IPS-15b (cell line): ENCODE measurements around the gene KRTCAP2.

Source experiments
- H3K27me3 ChIP-seq: one replicate; pipeline ENCODE4 v1.6.1; 2013; ENCODE audit warnings: low read length; ENCODE audit not compliant: control insufficient read depth, insufficient read depth
- H3K36me3 ChIP-seq: one replicate; pipeline ENCODE4 v1.6.1; 2013; ENCODE audit warnings: low read length; ENCODE audit not compliant: control insufficient read depth, insufficient read depth
- H3K4me1 ChIP-seq: one replicate; pipeline ENCODE4 v1.6.1; 2013; ENCODE audit warnings: mild to moderate bottlenecking, low read length; ENCODE audit not compliant: control insufficient read depth, insufficient read depth
- H3K4me3 ChIP-seq: one replicate; pipeline ENCODE4 v1.5.1; 2013; ENCODE audit warnings: low read depth, low read length
- H3K9ac ChIP-seq: one replicate; pipeline ENCODE4 v1.6.1; 2013; ENCODE audit warnings: low read depth, mild to moderate bottlenecking, low read length
- H3K9me3 ChIP-seq: one replicate; pipeline ENCODE4 v1.6.1; 2013; ENCODE audit warnings: mild to moderate bottlenecking, low read length; ENCODE audit not compliant: control insufficient read depth, insufficient read depth

KRTCAP2 gene

DNA sequence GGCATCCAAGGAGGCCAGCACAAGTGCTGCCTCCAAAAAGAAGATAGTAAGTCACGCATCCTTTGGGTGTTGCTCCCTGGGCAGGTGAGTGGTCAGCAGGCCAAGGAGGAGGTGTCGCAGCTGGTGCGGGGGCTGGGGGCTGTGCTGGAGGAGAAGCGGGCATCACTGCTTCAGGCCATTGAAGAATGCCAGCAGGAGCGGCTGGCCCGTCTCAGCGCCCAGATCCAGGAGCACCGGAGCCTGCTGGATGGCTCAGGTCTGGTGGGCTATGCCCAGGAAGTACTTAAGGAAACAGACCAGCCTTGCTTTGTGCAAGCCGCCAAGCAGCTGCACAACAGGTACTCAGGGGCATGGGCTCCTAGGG is 4.8 kb upstream of the KRTCAP2 start:
- no peak overlapping the region for H3K9ac ChIP-seq
- H3K9me3 ChIP-seq = no peaks in the 10 kb centered on the region
- peaks cover 32% of the 10 kb centered on the region for H3K36me3 ChIP-seq
- H3K27me3 ChIP-seq = no peaks in the 10 kb centered on the region
- H3K4me3 ChIP-seq = no peak overlapping the region
- peaks cover 4% of the 10 kb centered on the region for H3K4me1 ChIP-seq

DNA sequence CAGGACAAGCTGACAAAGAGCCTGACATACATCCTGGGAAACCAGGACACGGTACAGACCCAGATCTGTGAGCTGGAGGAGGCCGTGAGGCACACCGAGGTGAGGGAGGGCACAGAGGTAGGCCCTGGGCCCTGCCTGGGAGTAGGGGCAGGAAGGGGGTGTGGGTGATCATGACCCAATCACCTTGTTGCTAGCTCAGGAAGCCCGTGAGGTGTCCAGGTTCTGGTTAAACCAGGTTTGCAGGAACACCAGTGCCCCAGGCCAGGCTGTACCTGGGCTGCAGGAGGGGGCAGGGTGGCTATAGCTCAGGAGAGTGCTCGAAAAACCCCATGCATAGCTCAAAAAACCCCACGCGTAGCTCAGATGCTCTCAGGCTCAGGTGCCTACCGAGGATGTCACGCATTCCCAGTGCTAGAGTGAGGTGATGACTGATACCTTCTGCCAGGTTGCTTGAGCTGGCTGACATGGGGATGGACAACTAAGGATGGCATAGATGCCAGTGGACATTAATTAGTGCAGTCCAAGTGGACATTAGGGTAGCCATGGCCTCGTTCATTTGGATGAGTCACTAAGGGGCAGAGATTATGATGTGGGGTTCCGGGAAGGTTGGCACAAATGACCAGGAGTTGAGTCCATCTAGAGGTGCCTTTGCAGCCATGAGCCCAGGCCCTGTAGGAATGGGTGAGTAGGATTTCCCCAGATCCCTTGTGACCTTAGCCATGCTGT is 4.3 kb upstream of the KRTCAP2 start:
- no peak overlapping the region for H3K9ac ChIP-seq
- no peak overlapping the region for H3K4me3 ChIP-seq
- H3K36me3 ChIP-seq = peaks cover 32% of the 10 kb centered on the region
- no peaks in the 10 kb centered on the region for H3K9me3 ChIP-seq
- H3K4me1 ChIP-seq = peaks cover 4% of the 10 kb centered on the region
- H3K27me3 ChIP-seq = no peaks in the 10 kb centered on the region

DNA sequence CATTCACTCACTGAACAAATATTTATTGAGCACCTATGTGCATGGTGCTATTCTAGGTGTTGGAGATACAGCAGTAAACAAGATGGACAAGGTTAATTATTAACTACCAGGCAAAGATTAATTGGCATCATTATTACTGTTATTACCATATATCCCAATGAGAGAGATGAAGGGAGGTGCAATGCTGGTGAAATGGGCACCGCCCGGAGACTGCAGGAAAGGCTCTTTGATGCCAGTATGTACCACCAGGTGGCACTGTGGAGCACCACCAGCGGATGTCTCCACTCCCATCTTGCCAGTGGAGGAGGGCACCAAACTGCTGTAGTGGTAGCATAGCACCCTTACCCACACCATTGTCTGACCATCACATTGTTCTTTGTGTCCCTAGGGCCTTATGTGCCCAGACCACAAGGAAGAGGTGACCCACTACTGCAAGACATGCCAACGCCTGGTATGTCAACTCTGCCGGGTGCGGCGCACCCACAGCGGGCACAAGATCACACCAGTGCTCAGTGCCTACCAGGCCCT is 3.5 kb upstream of the KRTCAP2 start:
- Histone ChIP-seq H3K4me1 (peaks cover 4% of the 10 kb centered on the region), H3K36me3 (peaks cover 32% of the 10 kb centered on the region), H3K27me3 (no peaks in the 10 kb centered on the region), H3K4me3 (no peak overlapping the region), H3K9ac (no peak overlapping the region), H3K9me3 (no peaks in the 10 kb centered on the region)

DNA sequence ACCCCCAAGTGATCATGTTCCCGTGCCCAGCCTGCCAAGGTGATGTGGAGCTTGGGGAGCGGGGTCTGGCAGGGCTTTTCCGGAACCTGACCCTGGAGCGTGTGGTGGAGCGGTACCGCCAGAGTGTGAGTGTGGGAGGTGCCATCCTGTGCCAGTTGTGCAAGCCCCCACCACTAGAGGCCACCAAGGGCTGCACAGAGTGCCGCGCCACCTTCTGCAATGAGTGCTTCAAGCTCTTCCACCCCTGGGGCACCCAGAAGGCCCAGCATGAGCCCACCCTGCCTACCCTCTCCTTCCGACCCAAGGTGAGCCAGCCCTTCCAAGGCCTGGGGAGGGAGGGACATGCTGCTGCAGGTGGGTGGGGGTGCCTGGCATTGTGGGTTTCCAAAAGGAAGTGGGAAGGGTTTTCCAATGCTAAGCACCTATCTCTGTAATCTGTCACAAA is 2.8 kb upstream of the KRTCAP2 start:
- H3K9ac ChIP-seq = no peak overlapping the region
- H3K36me3 ChIP-seq = peaks cover 32% of the 10 kb centered on the region
- no peaks in the 10 kb centered on the region for H3K9me3 ChIP-seq
- no peaks in the 10 kb centered on the region for H3K27me3 ChIP-seq
- peaks cover 4% of the 10 kb centered on the region for H3K4me1 ChIP-seq
- no peak overlapping the region for H3K4me3 ChIP-seq

DNA sequence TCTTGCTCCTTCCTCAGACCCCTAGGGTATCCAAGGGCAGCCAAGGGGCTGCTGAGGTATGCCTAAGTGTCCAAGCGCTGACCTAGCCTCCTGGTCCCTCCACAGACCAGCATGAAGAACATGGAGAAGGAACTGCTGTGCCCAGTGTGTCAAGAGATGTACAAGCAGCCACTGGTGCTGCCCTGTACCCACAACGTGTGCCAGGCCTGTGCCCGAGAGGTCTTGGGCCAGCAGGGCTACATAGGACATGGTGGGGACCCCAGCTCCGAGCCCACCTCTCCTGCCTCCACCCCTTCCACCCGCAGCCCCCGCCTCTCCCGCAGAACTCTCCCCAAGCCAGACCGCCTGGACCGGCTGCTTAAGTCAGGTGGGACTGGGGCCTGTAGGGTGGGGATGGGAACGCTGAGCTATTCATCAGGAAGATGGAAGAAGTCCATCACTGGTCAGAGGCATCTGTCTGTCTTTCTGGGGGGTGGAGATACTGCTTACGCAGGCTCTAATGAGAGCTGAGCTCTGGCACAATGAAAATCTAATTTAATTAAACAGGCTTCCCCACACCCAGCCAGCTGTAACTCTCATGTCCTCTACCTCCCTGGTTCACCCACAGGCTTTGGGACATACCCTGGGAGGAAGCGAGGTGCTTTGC is 2.3 kb upstream of the KRTCAP2 start:
- Histone ChIP-seq H3K36me3 (peaks cover 35% of the 10 kb centered on the region), H3K27me3 (no peaks in the 10 kb centered on the region), H3K4me3 (peak overlapping the region; percentile 95), H3K9ac (peak overlapping the region; percentile 37), H3K4me1 (peaks cover 4% of the 10 kb centered on the region), H3K9me3 (no peaks in the 10 kb centered on the region)

DNA sequence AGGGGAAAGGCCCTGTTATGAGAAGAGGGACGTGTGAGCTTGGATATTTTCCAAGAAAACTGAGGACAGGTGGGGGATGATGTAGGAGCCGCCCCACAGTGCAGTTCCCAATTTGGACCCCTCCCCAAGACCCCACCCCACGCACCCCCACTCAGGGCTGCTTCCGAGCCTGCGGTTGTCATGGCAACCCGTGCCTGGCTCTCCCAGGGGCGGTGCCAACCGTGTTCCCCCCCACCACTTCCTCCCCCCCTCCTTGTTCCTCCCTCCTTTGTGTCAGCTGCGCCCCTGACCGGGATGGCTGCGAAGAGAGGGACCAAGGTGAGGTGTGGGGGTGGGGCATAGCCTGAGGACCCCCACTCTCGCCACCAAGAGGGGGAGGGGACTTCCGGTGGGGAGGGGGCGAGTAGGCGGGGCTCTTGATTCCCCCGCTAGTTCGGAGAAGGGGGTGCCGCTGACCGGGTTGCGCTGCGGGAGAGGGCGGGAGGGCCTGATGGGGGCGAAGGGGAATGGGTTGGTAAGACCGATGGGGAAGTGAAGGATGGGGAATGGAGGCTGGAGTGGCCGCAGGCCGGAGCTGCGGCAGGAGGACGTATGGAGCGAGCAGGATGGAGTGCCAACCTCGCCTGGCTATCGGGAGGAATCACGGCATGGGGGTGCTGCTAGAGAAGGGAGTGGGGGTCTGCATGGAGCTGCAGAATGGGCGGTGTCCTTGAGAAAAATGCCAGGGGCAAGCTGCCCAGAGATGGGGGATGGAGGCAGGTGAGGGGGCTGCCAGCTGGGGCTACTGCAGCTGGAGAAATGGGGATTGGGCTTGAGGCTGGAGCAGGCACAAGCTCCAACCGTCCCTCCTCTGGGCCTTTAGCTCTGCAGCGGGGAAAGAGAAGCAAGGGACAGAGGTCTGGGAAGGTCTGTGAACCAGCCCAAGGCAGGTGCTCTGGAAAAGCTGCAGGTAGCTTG is 1.5 kb upstream of the KRTCAP2 start:
- peak overlapping the region; percentile 37 for H3K9ac ChIP-seq
- H3K36me3 ChIP-seq = peaks cover 29% of the 10 kb centered on the region
- H3K27me3 ChIP-seq = no peaks in the 10 kb centered on the region
- peaks cover 4% of the 10 kb centered on the region for H3K4me1 ChIP-seq
- H3K4me3 ChIP-seq = peak overlapping the region; percentile 95
- H3K9me3 ChIP-seq = no peaks in the 10 kb centered on the region

DNA sequence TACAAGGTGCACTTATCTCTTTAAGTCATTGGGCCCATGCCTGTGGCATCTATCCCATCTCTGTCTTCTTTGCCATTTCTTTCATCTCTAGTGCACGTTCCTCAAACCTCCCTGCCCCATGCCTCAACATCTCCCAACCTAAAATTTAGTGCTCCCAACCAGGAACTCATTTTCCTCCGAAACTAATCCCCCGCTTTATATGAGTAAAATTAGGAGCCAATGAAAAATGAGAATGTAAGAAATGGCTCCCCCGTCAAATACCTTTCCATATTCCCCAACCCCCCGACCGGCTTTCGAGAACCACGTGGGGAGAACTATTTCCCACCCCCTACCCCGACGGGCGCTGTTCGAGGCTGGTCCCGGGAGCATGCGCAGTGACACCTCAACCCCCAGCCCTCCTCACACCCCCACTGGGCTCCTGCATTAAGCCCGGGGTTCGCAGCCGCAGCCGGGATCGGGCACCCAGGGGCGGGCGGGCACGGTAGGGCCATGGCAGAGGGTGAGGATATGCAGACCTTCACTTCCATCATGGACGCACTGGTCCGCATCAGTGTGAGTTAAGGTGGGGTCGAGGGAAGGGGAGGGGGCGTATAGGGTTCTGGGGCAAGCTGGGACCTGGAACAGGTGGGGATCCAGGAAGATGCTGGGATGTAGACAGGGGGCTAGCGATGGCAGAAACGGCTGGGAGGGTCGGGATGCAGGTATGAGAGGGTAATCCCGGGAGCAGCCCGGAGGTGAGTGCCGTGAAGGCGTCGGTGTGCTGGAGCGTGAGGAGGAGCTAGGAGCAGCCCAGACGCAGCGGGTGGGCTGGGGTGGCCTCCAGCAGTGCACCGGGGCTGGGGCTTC is 597 bp upstream of the KRTCAP2 start, which contains the start of gene TRIM46:
TRIM46 (plus strand) TSS at position 372 of the 846 bp plus-strand sequence; CDS start at position 490, 118 bp downstream.
- Histone ChIP-seq H3K4me3 (peak within 1 kb of the TSS; percentile 95), H3K36me3 (peaks cover 20% of the 10 kb centered on the region), H3K27me3 (no peaks in the 10 kb centered on the region), H3K9me3 (no peaks in the 10 kb centered on the region), H3K4me1 (peaks cover 4% of the 10 kb centered on the region), H3K9ac (peak within 1 kb of the TSS; percentile 87)

DNA sequence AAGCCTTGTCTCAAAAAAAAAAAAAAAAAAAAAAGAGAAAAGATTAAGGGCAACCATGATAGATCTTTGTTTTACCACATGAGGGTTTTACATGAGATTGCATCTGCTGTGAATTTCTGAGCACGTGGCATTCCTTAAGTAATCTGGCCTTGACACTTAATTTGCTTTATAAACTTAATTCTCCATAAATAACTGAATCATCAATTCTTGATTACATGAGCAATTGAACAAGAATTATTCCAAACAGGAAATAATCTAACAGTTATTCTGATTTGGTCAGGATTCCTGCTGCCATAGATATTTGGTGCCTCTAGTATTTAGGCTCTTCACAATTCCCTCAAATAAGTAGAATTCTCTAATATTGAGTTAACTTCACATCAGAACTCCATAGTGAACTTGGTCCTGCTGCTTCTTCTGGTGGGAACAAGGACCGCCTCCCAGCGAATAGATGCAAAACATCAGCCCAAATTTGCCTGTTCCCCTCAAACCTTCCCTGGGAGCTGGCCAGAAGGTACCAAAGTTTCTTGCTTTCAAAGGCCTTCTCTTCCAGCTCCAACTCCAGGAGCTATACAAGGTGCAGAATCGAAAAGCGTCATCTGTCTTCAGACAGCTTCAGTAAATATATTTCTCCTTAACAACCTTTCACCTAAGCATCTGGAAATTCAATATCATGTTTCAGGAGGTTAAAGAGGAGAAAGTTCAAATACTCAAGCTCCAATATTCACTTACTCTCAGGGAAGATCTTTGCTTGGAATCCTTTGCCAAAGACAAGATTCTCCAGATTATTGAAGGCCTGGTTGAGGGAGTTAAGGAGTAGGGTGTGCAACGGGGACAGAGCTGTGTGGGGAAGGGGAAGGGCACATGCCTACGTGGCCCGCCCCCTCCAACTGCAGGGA is 1.0 kb downstream of the KRTCAP2 start:
- H3K9ac ChIP-seq = peak overlapping the region; percentile 87

DNA sequence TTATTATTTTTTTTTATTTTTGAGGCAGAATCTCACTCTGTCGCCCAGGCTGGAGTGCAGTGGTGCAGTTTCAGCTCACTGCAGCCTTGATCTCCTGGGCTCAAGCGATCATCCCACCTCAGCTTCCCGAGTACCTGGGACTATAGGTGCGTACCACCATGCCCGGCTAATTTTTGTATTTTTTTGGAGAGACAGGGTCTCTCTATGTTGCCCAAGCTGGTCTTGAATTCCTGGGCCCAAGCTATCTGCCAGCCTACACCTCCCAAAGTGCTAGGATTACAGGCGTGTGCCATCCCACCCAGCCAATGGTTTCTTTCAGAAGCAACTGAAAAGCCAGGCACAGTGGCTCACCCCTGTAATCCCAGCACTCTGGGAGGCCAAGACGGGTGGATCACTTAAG is 2.3 kb downstream of the KRTCAP2 start:
- Histone ChIP-seq H3K9ac (no peak overlapping the region), H3K27me3 (no peaks in the 10 kb centered on the region), H3K4me3 (no peak overlapping the region), H3K4me1 (peaks cover 6% of the 10 kb centered on the region), H3K9me3 (no peaks in the 10 kb centered on the region), H3K36me3 (peaks cover 3% of the 10 kb centered on the region)

More for the DNA sequence above, 1.0 kb downstream of the KRTCAP2 start:
- Histone ChIP-seq H3K27me3 (no peaks in the 10 kb centered on the region), H3K4me3 (peak overlapping the region; percentile 95), H3K36me3 (peaks cover 7% of the 10 kb centered on the region), H3K9me3 (no peaks in the 10 kb centered on the region), H3K4me1 (peaks cover 4% of the 10 kb centered on the region)

DNA sequence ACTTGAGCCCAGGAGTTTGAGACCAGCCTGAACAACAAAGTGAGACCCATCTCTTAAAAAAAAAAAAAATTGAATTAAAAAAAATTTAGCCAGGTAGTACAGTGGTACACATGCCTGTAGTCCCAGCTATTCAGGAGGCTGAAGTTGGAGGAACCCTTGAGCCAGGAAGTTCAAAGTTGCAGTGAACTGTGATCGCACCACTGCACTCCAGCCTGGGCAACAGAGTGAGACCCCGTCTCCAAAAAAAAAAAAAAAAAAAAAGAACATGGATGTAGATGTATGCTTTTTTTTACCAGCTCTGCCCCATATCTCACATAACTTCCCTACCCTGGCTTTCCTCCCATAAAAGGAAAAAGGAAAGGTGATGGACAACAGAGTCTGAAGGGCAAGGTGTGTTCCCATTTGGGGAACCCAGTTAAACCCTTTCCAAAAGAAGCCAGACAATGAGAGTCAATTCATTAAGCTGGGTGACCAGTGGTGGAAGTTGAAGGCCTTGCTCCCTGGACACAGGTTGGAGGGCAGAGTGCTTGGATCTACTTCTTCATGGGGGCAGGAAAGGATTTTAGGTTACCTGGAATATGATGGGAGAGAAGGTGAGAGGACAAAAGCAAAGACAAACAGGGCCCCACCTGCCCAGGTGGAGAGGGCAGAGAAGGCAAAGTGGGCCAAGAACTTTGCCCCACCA is 2.9 kb downstream of the KRTCAP2 start:
- Histone ChIP-seq H3K27me3 (no peaks in the 10 kb centered on the region), H3K9me3 (no peaks in the 10 kb centered on the region), H3K4me1 (peaks cover 5% of the 10 kb centered on the region), H3K4me3 (no peak overlapping the region), H3K9ac (no peak overlapping the region), H3K36me3 (peaks cover 3% of the 10 kb centered on the region)
